Left ventricle myocardium inferior (tissue), 1 donor: ENCODE data around the gene POLRMT. TPM values are rescaled to one million over a fixed set of nuclear protein-coding genes. Genes with fewer than 3 reads are reported as not detected.
"Not testable (repeated sequence)": the region's sequence is repeated elsewhere in the genome, so short reads cannot be mapped to it uniquely, and the experiment has no call there.

Source experiments
- DNase-seq: peaks from one replicate; pipeline ENCODE4 v3.0.0-alpha.2; 2020
- H3K27ac ChIP-seq: fragments of 200-600 bp; replicated peaks from 2 replicates; pipeline ENCODE4 v1.8.0; 2021
- H3K27me3 ChIP-seq: fragments of 200-600 bp; 2 replicates; pipeline ENCODE4 v1.8.0; 2021; ENCODE audit warnings: low read depth
- H3K36me3 ChIP-seq: fragments of 200-600 bp; 2 replicates; pipeline ENCODE4 v1.8.0; 2021
- H3K4me1 ChIP-seq: fragments of 200-600 bp; 2 replicates; pipeline ENCODE4 v1.8.0; 2021
- H3K4me3 ChIP-seq: fragments of 200-600 bp; 2 replicates; pipeline ENCODE4 v1.8.0; 2021; ENCODE audit warnings: mild to moderate bottlenecking, moderate library complexity
- H3K9me3 ChIP-seq: fragments of 200-600 bp; replicated peaks from 2 replicates; pipeline ENCODE4 v1.8.0; 2021
- intact Hi-C: fragments of 100-400 bp; cut with micrococcal nuclease; formaldehyde crosslinking; loops from one replicate; pipeline ENCODE4 v1.11.0; 2022
- total RNA-seq: library from RNA; stranded (reverse); fragmentation: NEBNext Ultra II Directional; extraction: Animal tissue kit (Norgen Biotek cat#: 25700); gene quantifications from one replicate; pipeline ENCODE4 v1.2.1, GENCODE V29; 2021
- TF ChIP-seq, protein P1 (sequence below): fragments of 200-600 bp; IDR thresholded peaks from 2 replicates; pipeline ENCODE4 v1.8.0; 2021; ENCODE audit warnings: antibody characterized with exemption, mild to moderate bottlenecking, borderline replicate concordance
- donor health status: DM: no; HTN: yes; CAD: no; lungs with severe emphysema.

Gene POLRMT
- total RNA-seq, 1 donor from 2014 or later: 54.3 TPM

DNA sequence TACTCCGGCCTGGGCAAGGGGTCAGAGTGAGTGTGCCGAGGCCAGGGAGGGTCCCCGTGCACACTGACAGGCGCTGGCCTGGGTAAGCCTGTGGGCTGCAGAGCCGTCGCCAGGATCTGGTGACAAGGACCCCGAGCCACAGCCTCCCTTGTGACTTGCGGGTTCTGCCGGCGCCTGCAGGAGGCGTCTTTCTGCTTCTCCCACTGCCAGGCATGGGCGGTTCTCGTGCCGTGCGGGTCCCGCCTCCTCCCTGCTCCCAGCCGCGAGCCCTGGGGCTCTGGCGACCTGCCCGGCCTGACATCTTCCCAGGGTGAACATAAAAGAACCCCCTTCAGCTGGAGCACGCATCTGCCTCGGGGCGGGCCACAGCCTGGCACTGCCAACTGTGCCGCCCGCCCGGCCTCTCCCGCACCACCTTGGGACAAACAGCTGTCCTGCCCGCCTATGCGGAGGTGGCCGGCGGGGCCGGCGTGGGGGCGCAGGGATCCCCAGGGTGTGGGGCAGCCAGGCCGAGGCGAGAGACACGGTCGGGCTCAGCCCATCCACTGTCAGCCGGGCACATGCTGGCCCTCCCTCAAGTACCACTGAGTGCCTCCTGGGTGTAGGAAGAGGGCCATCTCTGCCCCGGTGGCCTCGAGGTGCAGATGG is 45.1 kb downstream of the POLRMT start:
- Histone ChIP-seq H3K36me3 (peaks cover 5% of the 10 kb centered on the region), H3K27me3 (peaks cover 70% of the 10 kb centered on the region), H3K4me1 (peaks cover 49% of the 10 kb centered on the region), H3K27ac (peak overlapping the region; percentile 64), H3K4me3 (peak overlapping the region; percentile 56), H3K9me3 (no peaks in the 10 kb centered on the region)
- TF ChIP-seq, protein P1, sequence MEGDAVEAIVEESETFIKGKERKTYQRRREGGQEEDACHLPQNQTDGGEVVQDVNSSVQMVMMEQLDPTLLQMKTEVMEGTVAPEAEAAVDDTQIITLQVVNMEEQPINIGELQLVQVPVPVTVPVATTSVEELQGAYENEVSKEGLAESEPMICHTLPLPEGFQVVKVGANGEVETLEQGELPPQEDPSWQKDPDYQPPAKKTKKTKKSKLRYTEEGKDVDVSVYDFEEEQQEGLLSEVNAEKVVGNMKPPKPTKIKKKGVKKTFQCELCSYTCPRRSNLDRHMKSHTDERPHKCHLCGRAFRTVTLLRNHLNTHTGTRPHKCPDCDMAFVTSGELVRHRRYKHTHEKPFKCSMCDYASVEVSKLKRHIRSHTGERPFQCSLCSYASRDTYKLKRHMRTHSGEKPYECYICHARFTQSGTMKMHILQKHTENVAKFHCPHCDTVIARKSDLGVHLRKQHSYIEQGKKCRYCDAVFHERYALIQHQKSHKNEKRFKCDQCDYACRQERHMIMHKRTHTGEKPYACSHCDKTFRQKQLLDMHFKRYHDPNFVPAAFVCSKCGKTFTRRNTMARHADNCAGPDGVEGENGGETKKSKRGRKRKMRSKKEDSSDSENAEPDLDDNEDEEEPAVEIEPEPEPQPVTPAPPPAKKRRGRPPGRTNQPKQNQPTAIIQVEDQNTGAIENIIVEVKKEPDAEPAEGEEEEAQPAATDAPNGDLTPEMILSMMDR: peak; percentile 66
- intact Hi-C loops: no loop called here
- DNase-seq: peak; percentile 79

DNA sequence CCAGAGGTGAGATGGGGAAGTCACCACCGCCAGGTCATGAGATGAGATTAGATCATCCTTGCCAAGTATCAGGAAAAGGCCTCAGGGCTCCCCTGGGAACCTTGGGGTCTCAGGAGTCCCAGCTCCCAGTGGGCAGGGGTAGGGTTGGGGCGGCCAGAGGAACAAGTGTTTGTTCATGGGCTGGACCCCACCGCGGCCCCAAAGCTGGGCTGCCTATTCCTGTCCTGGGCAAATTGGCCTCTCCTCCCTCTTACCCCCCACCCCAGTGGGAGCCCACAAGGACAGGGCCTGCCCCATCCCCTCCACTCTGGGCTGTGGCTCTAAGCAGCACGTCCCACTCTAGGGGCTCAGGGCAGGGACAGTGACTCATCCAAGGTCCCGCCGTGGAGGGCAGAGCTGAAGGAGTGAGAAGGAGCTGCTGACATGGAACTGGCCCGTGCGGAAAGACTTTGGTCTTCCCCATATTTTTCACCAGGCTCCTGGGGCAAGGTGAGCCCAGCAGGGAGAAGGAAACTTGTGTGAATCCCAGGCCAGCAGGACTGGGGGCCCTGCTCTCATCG is 47.7 kb downstream of the POLRMT start:
- intact Hi-C loops: no loop called here
- no peaks in the 10 kb centered on the region for H3K9me3 ChIP-seq
- H3K4me3 ChIP-seq: no peak overlapping the region
- no peak for DNase-seq
- H3K4me1 ChIP-seq: peaks cover 63% of the 10 kb centered on the region
- peaks cover 31% of the 10 kb centered on the region for H3K36me3 ChIP-seq
- peaks cover 45% of the 10 kb centered on the region for H3K27me3 ChIP-seq
- TF ChIP-seq, protein P1: no peak
- no peak overlapping the region for H3K27ac ChIP-seq

DNA sequence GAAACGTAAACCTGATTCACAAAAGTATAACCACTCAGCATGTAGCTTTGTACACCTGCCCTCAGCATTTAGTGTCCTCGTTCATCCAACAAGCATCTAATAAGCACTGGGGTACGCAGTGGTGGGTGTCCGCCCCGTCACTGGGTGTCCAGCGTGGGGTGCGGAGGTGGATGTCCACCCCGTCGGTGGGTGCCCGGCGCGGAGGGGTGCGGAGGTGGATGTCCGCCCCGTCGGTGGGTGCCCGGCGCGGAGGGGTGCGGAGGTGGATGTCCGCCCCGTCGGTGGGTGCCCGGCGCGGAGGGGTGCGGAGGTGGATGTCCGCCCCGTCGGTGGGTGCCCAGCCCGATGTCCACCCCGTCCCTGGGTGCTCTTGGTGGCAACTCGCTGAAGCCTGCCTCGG is 48.2 kb downstream of the POLRMT start:
- H3K27ac ChIP-seq, H3K4me3 ChIP-seq, DNase-seq, H3K9me3 ChIP-seq, intact Hi-C loops: not testable (repeated sequence)
- H3K4me1 ChIP-seq: peaks cover 64% of the 10 kb centered on the region
- peaks cover 35% of the 10 kb centered on the region for H3K36me3 ChIP-seq
- H3K27me3 ChIP-seq: peaks cover 40% of the 10 kb centered on the region

DNA sequence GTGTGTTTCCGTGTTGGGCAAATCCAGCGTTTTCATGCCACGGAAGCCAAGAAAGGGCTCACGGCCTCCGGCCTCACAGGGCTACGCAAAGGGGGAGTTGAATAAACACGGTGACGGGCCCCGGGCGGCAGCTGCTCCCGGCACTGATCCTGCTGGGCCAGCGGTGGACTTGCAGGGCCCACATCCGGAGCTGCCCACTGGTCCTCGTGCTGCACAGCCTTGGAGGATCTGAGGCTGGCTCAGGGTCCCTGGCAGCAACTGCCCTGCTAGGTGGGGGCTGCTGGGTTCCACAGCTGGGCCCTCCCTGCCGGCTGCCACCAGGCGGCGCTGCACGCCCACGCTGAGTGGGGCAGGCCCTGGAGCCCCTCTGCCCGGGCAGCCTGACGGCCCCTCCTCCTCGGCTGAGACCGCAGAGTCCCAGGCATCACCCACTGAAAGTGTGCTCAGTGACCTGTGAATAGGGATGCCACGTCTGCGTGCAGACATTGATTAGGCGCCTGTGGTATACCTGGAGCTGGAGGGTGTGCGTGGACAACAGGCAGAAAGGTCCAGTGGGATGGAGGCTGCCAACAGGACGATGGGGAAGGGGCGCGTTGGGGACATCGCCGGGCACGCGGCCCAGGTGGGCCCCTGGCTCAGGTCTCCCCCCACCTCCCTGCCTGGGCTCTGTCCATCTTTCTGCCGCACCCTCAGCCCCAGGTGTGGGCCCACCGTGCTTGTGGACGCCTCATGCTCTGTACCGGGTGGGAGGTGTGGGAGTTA is 48.9 kb downstream of the POLRMT start:
- intact Hi-C loops: no loop called here
- no peak overlapping the region for H3K4me3 ChIP-seq
- peaks cover 43% of the 10 kb centered on the region for H3K36me3 ChIP-seq
- TF ChIP-seq, protein P1: peak; percentile 89
- H3K27me3 ChIP-seq: peaks cover 39% of the 10 kb centered on the region
- peak overlapping the region; percentile 60 for H3K27ac ChIP-seq
- peaks cover 70% of the 10 kb centered on the region for H3K4me1 ChIP-seq
- no peaks in the 10 kb centered on the region for H3K9me3 ChIP-seq
- DNase-seq: peak; percentile 56

DNA sequence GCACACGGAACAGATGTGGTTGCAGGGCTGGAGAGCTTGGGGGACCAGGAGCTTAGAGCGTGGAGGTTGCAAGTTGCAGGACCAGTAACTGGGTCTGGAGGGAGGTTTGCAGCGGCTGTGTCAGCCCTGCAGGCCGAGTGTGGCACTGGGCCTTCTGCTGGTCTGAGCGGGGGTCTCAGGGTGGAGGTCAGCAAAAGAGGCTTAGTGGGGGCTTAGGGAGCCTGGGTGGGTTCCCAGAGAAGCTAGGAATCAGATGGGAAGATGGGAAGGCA is 49.4 kb downstream of the POLRMT start:
- TF ChIP-seq, protein P1: no peak
- intact Hi-C loops: no loop called here
- Histone ChIP-seq H3K4me3 (no peak overlapping the region), H3K27me3 (peaks cover 34% of the 10 kb centered on the region), H3K9me3 (no peaks in the 10 kb centered on the region), H3K36me3 (peaks cover 45% of the 10 kb centered on the region), H3K4me1 (peaks cover 70% of the 10 kb centered on the region), H3K27ac (peak overlapping the region; percentile 60)
- no peak for DNase-seq
